Suprapubic skin (tissue), 3 donors: ENCODE results near the gene CCDC32.

ENCODE experiments used
- EP300 ChIP-seq: sonication (generic); formaldehyde crosslinking; IDR thresholded peaks from one replicate; pipeline ENCODE4 v1.6.1; 2017; ENCODE audit warnings: antibody characterized with exemption
- POLR2A ChIP-seq, 2 donors: fragments of 450-650 bp; IDR thresholded peaks; one replicate each; pipeline ENCODE4 v1.6.1; 2017; ENCODE audit warnings: antibody characterized with exemption in 2 of 2, mild to moderate bottlenecking in 2 of 2, moderate library complexity in 2 of 2
- TF ChIP-seq, protein P1 (sequence below), 2 donors: fragments of 200-600 bp in 1 of 2; fragments of 450-650 bp in 1 of 2; sonication (generic) in 1 of 2; IDR thresholded peaks; one replicate each; pipeline ENCODE4 v1.5.1; 2016 to 2019; ENCODE audit warnings: antibody characterized with exemption in 2 of 2, mild to moderate bottlenecking in 1 of 2, moderate library complexity in 1 of 2

DNA sequence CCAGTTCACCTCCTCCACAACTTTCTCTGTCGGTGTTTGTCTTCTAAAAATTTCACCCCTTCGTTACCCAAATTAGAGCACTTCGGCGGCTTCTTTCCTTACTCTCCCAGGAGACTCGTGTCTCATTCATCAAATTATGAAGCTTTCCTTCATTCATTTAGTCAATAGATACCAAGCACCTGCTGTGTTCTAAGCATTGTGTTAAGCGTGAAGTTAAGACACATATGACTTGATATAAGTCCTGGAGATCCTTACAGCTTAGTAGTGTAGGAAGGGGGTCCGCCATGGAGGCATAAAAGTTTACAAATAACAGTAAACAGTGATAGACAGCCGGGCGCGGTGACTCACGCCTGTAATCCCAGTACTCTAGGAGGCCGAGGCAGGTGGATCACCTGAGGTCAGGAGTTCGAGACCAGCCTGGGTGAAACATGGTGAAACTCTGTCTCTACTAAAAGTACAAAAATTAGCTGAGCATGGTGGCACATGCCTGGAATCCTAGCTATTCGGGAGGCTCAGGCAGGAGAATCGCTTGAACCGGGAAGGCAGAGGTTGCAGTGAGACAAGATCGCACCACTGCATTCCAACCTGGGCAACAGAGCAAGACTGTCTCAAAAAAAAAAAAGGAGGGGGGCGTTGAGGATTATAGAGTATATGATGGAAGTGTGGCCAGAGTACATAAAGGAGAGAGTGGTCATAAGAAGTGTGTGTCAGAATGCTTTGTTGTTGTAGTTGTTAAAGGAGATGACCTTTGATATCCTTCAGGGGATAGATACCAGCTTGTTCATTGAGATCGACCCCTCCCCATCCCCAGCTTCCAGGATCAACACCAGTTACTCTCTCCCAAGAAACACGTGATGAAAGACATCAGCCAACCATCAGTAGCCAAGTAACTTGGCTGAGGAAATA lies 744 bp upstream of the CCDC32 start:
- TF ChIP-seq, protein P1, sequence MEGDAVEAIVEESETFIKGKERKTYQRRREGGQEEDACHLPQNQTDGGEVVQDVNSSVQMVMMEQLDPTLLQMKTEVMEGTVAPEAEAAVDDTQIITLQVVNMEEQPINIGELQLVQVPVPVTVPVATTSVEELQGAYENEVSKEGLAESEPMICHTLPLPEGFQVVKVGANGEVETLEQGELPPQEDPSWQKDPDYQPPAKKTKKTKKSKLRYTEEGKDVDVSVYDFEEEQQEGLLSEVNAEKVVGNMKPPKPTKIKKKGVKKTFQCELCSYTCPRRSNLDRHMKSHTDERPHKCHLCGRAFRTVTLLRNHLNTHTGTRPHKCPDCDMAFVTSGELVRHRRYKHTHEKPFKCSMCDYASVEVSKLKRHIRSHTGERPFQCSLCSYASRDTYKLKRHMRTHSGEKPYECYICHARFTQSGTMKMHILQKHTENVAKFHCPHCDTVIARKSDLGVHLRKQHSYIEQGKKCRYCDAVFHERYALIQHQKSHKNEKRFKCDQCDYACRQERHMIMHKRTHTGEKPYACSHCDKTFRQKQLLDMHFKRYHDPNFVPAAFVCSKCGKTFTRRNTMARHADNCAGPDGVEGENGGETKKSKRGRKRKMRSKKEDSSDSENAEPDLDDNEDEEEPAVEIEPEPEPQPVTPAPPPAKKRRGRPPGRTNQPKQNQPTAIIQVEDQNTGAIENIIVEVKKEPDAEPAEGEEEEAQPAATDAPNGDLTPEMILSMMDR (IDR thresholded peaks at IDR 0.05): no peak
- TF ChIP-seq EP300 (no peak), POLR2A (IDR thresholded peaks at IDR 0.05) (no peak)
